ENCODE data around the gene PC.

The PC gene

GRCh38 chr11:66870131-66870530 is 88.1 kb downstream of the PC start:
- H3K4me3 ChIP-seq (ENCODE audit: low read length): no peak overlapping the region
- no peak for TF ChIP-seq CTCF (IDR thresholded peaks at IDR 0.05; ENCODE audit: insufficient read depth, low read depth, low read length, missing control alignments)
- no peak for DNase-seq (ENCODE audit: low read depth)

GRCh38 chr11:66869567-66869870 is 88.7 kb downstream of the PC start:
- no peak for DNase-seq (ENCODE audit: low read depth)
- H3K4me3 ChIP-seq (ENCODE audit: low read length): no peak overlapping the region
- TF ChIP-seq CTCF (IDR thresholded peaks at IDR 0.05; ENCODE audit: insufficient read depth, low read depth, low read length, missing control alignments): no peak

GRCh38 chr11:66868726-66869566 is 89.2 kb downstream of the PC start:
- TF ChIP-seq CTCF (IDR thresholded peaks at IDR 0.05; ENCODE audit: insufficient read depth, low read depth, low read length, missing control alignments): peak; percentile 38
- DNase-seq (ENCODE audit: low read depth): peak; percentile 66
- no peak overlapping the region for H3K4me3 ChIP-seq (ENCODE audit: low read length)

- TF ChIP-seq CTCF (IDR thresholded peaks at IDR 0.05; ENCODE audit: insufficient read depth, low read depth, low read length, missing control alignments): no peak
- DNase-seq (ENCODE audit: low read depth): no peak
- no peak overlapping the region for H3K4me3 ChIP-seq (ENCODE audit: low read length)
Observed at GRCh38 chr11:66868082-66868725, 90.0 kb downstream of the PC start.

GRCh38 chr11:66867425-66868040 is 90.7 kb downstream of the PC start:
- TF ChIP-seq CTCF (IDR thresholded peaks at IDR 0.05; ENCODE audit: insufficient read depth, low read depth, low read length, missing control alignments): no peak
- H3K4me3 ChIP-seq (ENCODE audit: low read length): no peak overlapping the region
- no peak for DNase-seq (ENCODE audit: low read depth)

GRCh38 chr11:66866511-66866986 is 91.6 kb downstream of the PC start:
- H3K4me3 ChIP-seq (ENCODE audit: low read length): no peak overlapping the region
- no peak for DNase-seq (ENCODE audit: low read depth)
- TF ChIP-seq CTCF (IDR thresholded peaks at IDR 0.05; ENCODE audit: insufficient read depth, low read depth, low read length, missing control alignments): no peak

All from epithelial cell of esophagus (primary cell).